SHP77 treated with DMSO at 0.1 percent for 48 hours (cell line): ENCODE data around the gene AGAP1.

Source experiments
- DNase-seq: peaks from one replicate; lab custom pipeline; 2025; lab: John Stamatoyannopoulos, UW

Gene AGAP1

DNA sequence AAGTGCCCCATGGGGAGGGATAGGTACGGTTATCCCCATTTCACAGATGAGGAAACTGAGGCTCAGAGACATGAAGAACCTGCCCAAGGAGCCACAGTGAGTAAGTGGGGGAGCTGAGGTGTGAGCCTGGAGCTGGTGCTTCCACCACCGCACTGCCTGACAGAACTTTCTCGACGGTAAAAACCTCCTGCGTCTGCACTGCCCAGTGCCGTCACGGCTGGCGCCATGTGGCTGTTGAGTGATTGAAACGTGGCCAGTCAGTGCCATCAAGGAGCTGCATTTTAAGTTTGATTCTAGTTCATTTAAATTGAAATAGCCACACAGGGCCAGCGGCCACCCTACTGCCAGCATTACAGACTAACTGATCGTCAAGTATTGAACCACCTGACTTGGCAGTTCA lies 217.1 kb downstream of the AGAP1 start:
- no peak for DNase-seq

- DNase-seq, result no peak
Observed at GRCh38 chr2:235711527-235711926, 217.7 kb downstream of the AGAP1 start.

- no peak for DNase-seq
Observed at GRCh38 chr2:235712176-235712575, 218.3 kb downstream of the AGAP1 start.

GRCh38 chr2:235713189-235713588 lies 219.3 kb downstream of the AGAP1 start:
- no peak for DNase-seq

GRCh38 chr2:235715601-235716000 lies 221.8 kb downstream of the AGAP1 start:
- DNase-seq, result no peak

DNA sequence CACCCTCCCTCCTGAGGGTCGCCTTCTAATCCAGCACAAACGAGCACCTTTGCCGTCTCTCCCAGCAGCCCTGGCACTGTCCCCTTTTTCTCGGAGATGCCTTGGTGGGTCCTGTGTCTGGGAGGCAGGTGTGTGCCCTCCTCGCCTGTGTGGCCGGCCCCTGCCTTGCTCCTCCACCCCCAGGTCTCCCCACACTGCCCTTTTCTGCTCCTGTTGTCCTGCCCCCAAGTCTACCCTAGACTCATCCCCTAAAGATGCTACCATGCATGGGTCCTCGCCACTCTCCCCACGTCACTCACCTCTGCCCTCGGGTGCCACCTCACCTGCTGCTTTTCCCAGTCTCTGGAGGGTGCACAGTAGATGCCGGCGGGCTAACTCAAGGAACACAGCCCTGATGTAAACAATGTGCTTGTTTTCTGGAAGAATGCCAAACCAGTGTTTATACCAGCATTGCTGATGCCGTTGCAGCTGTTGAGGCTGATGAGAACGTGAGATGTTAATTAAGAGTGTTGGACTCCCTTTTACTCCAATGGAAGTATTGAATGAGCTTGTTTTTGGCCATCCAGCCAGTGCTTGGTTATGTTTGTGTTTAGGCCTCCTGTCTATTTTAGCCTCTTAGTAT lies 223.1 kb downstream of the AGAP1 start:
- DNase-seq, result peak; percentile 43

DNA sequence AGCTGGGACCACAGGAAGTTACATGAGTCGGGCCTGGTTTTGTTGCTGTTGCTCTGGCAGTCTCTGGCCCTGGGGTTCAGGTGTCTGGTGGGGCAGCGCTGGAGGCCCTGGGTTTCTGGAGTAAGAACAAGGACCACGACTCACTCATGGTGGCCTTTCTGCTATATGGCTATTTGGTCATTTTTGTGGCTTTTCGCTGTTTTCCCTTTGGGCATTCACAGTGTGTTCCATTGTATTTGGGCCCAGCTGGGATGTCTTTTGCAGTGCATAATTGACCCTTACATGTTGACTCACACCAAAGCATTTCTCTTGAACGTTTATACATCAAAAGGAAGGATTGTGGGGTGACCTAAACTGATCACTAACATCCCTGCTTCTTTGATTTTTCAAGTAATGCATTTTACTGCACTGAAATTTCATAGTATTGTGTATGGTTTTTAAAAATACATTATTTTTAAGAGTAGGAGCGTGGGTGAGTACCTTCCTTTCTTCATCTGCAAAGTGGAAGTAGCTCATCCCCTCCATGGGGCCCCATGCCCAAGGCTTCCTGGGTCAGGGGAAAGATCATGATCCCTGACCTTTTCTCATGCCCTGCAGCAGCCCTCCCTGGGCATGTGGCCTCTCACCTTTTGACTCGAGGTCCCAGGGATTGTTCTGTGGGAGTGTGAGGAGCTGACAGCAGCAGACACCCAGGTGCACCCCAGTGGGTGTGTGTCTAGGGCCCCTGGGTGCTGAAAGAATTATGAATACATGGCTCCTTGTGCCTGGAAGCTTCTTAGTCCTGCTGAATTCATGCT lies 225.5 kb downstream of the AGAP1 start:
- no peak for DNase-seq

DNA sequence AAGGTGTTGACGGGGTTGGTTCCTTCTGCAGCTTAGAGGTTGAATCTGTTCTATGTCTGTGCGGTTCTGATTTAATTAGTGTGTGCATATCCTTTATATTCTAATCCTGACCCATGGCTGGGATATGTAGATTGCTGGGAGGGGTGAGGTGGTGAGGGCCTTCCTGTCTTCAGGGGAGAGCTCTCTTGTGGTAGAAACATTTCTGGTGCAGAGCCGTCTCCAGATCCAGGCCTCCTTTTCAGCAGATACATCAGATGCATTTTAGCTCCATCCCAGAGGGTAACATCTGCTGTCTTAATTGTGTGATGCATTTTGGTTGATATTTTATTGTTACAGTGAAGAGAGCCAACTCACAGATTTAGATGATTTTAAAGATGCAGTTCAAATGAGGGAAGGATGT lies 227.8 kb downstream of the AGAP1 start:
- DNase-seq, result no peak

DNA sequence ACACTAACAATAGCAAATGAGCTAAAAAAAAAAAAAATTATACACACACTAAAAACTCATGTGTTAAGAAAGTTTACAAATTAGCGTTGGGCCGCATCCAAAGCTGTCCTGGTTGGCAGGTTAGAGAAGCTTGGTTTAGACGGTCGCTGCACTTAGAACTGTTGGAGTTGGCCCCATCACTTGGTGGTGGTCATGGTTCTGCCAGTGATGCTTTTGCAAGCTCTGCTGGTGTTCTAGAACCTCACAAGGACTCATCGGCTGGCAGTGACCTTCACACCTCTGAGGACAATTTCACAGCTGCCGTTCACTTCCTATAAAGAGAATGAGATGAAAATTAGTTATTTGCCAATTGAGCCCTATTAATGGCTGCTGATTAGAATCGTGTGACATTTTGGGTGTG lies 229.0 kb downstream of the AGAP1 start:
- no peak for DNase-seq

- no peak for DNase-seq
Observed at GRCh38 chr2:235723371-235723770, 229.5 kb downstream of the AGAP1 start.

DNA sequence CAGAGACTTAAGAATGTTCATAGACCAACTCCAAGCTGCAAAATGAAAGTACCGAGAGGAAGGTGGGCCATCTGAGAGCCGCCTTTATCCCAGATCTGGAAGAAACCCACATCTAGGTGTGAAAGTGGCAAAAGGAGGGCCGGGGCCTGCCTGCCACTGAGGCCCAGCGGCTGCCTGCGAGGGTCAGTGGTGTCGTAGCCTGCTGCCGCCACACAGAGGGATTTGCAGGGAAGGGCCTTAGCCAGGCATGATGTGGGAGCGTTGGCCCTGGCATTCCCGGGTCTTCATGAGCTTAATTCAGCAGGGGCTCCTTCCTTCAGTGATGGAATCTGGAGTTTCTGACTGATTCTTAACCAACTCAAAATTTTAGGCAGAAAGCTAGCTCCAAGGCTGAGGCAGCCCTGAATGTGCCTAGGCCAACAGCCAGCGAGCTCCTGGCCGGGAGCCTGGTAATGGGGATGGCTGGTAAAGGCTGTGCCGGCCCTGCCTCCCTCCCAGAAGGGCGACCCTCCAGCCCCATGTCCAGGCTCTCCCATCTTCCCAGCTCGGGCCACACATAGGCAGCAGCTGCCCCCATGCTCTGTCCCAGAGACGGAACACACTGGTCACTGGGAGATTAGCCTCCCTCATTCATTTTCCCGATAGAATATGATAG lies 230.1 kb downstream of the AGAP1 start:
- DNase-seq, result no peak

GRCh38 chr2:235725016-235725489 lies 231.2 kb downstream of the AGAP1 start:
- DNase-seq, result peak; percentile 62

- DNase-seq, result no peak
Observed at GRCh38 chr2:235725841-235726240, 232.0 kb downstream of the AGAP1 start.

DNA sequence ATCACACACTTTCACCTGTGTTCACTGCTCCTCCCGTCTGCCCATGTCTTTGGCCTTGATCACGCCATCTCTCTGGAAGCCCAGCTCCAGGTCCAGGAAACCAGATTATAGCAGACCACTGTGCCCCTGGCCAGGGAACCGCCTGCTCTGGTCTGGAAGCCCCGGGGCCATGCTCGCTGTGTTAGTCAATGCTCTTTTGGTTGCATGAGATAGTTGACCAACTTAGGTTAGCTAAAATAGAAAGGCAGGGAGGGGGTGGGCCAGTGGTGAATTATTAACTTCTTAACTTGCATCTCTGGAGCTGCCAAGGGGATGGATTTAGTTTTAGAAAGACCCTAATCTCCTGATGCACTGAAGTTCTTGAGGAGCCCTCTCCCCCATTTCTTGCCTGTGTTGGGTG lies 232.7 kb downstream of the AGAP1 start:
- DNase-seq, result no peak

GRCh38 chr2:235727174-235727573 lies 233.3 kb downstream of the AGAP1 start:
- DNase-seq, result no peak

DNA sequence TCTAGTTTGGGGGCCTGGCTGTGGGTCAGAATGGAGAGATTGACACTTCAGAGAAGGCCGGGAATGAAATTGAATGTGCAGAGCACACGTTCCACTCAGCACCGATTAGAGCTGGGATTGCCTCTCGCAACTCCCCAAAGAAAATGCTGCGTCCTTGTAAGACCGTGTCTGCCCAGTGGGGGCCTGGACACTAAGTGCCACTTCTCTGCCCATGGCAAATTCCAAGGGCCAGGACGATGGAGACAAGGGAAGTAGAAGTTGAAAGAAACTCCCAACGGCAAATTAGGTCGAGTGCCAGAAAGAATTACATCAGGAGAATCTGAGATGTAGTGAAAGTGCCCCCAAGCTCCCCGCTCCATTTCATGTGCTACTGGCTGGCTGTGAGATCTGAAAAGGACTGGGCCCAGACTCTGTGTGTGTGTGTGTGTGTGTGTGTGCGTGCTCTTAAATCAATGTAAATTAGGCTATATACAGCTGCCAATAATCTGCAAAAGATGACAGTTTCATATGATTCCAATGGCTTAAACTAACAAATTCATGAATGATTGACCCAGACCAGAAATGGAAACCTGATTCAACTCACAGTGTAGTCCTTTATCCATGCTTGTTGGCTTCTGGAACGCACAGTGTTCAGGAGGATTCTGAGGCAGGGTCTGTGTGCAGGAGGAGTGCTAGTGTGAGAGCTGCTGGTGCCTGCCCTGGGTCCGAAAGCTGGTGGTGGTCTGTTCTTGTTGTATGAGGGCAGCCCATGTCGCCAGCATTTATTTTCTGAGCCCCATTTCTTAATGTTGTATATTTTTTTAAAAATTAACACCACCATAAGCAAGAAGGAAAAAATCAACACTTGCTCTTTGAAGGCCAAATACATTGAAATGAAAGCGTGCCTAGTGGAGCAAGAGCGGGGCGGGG lies 234.3 kb downstream of the AGAP1 start:
- no peak for DNase-seq

GRCh38 chr2:235728800-235729556 lies 235.1 kb downstream of the AGAP1 start:
- no peak for DNase-seq

DNA sequence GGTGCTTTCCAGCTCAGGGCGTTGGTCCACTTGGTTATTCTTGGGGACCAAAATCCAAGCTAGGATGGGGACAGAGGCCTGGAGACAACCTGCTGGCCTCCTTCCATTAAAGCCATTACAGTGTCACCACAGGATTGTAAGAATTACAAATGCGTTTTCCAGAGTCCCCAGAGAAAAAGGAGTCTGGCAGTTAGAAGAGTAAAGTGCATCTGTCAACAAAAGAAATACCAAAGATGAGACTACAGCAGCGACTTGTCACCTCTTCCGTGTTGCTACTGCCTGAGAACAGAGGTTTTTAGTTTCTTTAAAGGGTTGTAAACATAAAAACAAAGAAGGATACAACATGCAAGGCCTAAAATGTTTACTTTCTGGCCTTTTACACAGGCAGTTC lies 235.7 kb downstream of the AGAP1 start:
- DNase-seq, result no peak

GRCh38 chr2:235730115-235730514 lies 236.3 kb downstream of the AGAP1 start:
- no peak for DNase-seq

GRCh38 chr2:235733761-235734160 lies 239.9 kb downstream of the AGAP1 start:
- no peak for DNase-seq

DNA sequence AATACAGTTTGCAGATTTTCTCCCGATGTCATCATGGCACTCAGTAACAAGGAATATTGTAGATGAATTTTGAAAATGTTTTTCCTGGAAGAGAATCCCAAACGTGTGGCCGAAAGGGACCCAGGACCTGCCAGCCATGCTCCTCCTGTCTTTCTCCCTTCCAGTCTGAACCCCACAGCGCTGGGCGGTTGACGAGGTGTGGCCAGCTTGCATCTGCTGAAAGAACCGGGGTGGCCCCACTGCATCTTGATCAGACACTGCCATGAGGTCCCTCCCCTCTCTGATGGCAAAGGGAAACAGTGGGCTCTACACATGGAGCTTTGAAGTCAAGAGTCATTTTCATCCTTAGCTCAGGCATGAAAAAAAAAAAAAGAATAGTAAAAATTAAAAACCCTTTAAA lies 240.3 kb downstream of the AGAP1 start:
- no peak for DNase-seq
